Spleen (tissue), 7 donors: ENCODE results near the gene NKD1.

Source experiments
- CTCF ChIP-seq, 11 experiments: fragments of 200-600 bp in 7 of 11; fragments of 450-650 bp in 4 of 11; sonication (generic) in 4 of 11; IDR thresholded peaks in 8 of 11; conservative IDR thresholded peaks in 3 of 11; 1 replicate in 7 of 11; 2 replicates in 4 of 11; pipeline versions ENCODE4 v1.4.0 to v1.8.0; 2016 to 2021; ENCODE audit warnings: antibody characterized with exemption in 11 of 11, inconsistent platforms in 4 of 11, mild to moderate bottlenecking in 1 of 11
- POLR2AphosphoS5 ChIP-seq, 3 donors: sonication (generic); formaldehyde crosslinking; IDR thresholded peaks; one replicate each; pipeline ENCODE4 v1.5.1; 2017; ENCODE audit warnings: antibody characterized with exemption in 3 of 3
- donor health status: DM: no; HTN: no; CAD: no; lungs with moderate emphysema.
- donor health status: DM: no; HTN: no; CAD: no.
- donor health status: DM: no; HTN: no; CAD: no.

GRCh38 chr16:50525262-50525661 is 22.9 kb upstream of the NKD1 start:
- TF ChIP-seq CTCF (IDR thresholded peaks at IDR 0.05 in 8 of 11, conservative IDR thresholded peaks at IDR 0.05 in 3 of 11) (no peak), POLR2AphosphoS5 (IDR thresholded peaks at IDR 0.05) (no peak)
